ENCODE data around the gene ARCN1. TPM values are rescaled to one million over a fixed set of nuclear protein-coding genes. Genes with fewer than 3 reads are reported as not detected.

Gene ARCN1
- total RNA-seq, 1 experiment from 2014 or later, result 83.8 TPM

DNA sequence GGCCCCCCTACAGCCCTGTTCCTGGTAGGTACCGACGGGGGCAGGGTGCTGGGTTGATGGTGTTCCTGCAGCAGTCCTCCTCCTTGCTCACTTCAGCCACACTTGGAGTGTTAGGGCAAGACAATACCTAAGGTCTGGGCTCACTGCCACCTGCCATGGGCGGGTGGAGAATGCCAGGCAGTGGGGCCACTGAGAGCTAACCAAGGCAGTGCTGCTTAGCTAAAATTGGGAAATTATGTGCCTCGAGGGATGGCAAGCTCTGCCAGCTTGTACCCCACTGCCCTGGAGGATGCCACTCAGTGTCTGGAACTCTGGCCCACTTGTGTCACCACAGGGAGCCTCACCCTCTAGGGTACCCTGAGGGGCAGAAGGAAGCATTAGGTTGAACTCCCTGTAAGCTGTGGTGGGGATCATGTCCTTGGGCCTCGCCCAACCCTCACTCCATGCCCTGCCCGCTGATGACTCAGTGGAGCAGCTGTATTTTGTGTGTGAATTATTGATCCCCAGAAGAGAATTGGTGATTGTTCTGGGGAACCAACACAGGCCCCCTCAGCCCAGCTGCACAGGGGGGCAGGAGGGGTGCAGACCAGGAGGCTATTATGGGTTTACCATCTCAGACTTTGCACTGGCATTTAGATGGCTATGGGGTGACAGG, 53.0 kb downstream of the ARCN1 start:
- CTCF ChIA-PET, result interaction anchor here (0.5 to 1.5 kb wide), 3 partner anchors 10 to 785 kb away, joined by 3 to 5 read pairs (median 3); no protein-coding TSS in a partner anchor
- intact Hi-C loops (cut with micrococcal nuclease; ENCODE audit: unreplicated experiment), result no loop called here
- peak; percentile 35 for DNase-seq
- Mint-ChIP-seq H3K4me1 (ENCODE audit: low read depth, unreplicated experiment) (peaks cover 24% of the 10 kb centered on the region), H3K4me3 (ENCODE audit: low read depth, unreplicated experiment) (no peak overlapping the region), H3K36me3 (ENCODE audit: insufficient read depth, unreplicated experiment) (peaks cover 49% of the 10 kb centered on the region), H3K27me3 (ENCODE audit: unreplicated experiment) (no peaks in the 10 kb centered on the region), H3K9me3 (ENCODE audit: low read depth, unreplicated experiment) (no peaks in the 10 kb centered on the region), H3K27ac (ENCODE audit: unreplicated experiment) (no peak overlapping the region)
- no TSS peak for BruUV-seq (replicated peaks)
- TF ChIP-seq, protein P1, sequence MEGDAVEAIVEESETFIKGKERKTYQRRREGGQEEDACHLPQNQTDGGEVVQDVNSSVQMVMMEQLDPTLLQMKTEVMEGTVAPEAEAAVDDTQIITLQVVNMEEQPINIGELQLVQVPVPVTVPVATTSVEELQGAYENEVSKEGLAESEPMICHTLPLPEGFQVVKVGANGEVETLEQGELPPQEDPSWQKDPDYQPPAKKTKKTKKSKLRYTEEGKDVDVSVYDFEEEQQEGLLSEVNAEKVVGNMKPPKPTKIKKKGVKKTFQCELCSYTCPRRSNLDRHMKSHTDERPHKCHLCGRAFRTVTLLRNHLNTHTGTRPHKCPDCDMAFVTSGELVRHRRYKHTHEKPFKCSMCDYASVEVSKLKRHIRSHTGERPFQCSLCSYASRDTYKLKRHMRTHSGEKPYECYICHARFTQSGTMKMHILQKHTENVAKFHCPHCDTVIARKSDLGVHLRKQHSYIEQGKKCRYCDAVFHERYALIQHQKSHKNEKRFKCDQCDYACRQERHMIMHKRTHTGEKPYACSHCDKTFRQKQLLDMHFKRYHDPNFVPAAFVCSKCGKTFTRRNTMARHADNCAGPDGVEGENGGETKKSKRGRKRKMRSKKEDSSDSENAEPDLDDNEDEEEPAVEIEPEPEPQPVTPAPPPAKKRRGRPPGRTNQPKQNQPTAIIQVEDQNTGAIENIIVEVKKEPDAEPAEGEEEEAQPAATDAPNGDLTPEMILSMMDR (IDR thresholded peaks at IDR 0.05; ENCODE audit: unreplicated experiment), result no peak

DNA sequence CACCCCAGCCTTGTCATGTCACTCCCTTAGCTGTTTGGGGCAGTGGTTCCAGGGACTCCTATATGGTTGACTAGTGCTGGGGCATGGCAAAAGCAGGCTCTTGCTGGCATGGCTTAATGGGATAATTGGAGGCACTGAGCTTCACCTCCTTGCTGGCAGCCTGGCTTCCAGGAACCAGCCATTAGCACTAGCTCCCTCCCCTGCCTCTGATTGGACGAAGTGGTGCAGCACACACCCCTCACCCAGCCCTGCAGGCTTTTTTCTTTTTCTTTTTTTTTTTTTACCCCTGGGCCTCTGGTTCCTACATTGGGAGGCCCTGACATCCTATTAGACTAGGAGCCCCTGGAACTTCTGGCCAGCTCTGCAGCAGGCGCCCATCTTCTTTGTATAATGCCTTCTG, 53.8 kb downstream of the ARCN1 start:
- Mint-ChIP-seq H3K36me3 (ENCODE audit: insufficient read depth, unreplicated experiment) (peaks cover 41% of the 10 kb centered on the region), H3K27ac (ENCODE audit: unreplicated experiment) (no peak overlapping the region), H3K9me3 (ENCODE audit: low read depth, unreplicated experiment) (no peaks in the 10 kb centered on the region), H3K4me3 (ENCODE audit: low read depth, unreplicated experiment) (no peak overlapping the region), H3K4me1 (ENCODE audit: low read depth, unreplicated experiment) (peaks cover 18% of the 10 kb centered on the region), H3K27me3 (ENCODE audit: unreplicated experiment) (no peaks in the 10 kb centered on the region)
- CTCF ChIA-PET, result interaction anchor here (1.5 kb wide), 1 partner anchor 9 kb away, joined by 5 read pairs; no protein-coding TSS in a partner anchor
- no TSS peak for BruUV-seq (replicated peaks)
- DNase-seq, result no peak
- TF ChIP-seq, protein P1 (IDR thresholded peaks at IDR 0.05; ENCODE audit: unreplicated experiment), result no peak
- intact Hi-C loops (cut with micrococcal nuclease; ENCODE audit: unreplicated experiment), result no loop called here

DNA sequence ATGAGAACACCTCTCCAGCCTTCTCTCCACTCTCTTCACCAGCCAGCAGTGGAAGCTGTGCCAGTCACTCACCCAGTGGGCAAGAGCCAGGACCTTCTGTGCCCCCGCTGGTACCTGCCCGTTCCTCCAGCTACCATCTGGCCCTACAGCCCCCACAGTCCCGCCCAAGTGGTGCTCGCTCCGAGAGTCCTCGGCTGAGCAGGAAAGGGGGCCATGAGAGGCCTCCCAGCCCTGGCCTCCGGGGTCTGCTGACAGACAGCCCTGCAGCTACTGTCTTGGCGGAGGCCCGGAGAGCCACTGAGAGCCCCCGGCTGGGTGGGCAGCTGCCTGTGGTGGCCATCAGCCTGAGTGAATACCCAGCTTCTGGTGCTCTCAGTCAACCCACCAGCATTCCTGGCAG, 55.4 kb downstream of the ARCN1 start:
- no TSS peak for BruUV-seq (replicated peaks)
- intact Hi-C loops (cut with micrococcal nuclease; ENCODE audit: unreplicated experiment), result no loop called here
- no peak for DNase-seq
- H3K36me3 Mint-ChIP-seq (ENCODE audit: insufficient read depth, unreplicated experiment), result peaks cover 29% of the 10 kb centered on the region
- H3K27ac Mint-ChIP-seq (ENCODE audit: unreplicated experiment), result no peak overlapping the region
- CTCF ChIA-PET, result no interaction called here
- H3K4me1 Mint-ChIP-seq (ENCODE audit: low read depth, unreplicated experiment), result peaks cover 14% of the 10 kb centered on the region
- no peak overlapping the region for H3K4me3 Mint-ChIP-seq (ENCODE audit: low read depth, unreplicated experiment)
- no peaks in the 10 kb centered on the region for H3K9me3 Mint-ChIP-seq (ENCODE audit: low read depth, unreplicated experiment)
- H3K27me3 Mint-ChIP-seq (ENCODE audit: unreplicated experiment), result no peaks in the 10 kb centered on the region
- TF ChIP-seq, protein P1 (IDR thresholded peaks at IDR 0.05; ENCODE audit: unreplicated experiment), result no peak

DNA sequence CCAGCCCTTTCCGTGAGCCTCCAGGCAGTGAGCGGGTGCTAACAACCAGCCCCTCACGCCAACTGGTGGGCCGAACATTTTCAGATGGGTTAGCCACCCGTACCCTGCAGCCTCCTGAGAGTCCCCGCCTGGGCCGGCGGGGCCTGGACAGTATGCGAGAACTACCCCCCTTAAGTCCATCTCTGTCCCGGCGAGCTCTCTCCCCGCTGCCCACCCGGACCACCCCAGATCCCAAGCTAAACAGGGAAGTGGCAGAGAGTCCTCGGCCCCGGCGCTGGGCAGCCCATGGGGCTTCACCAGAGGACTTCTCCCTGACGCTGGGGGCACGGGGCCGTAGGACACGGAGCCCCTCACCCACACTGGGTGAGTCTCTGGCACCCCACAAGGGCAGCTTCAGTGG, 55.8 kb downstream of the ARCN1 start:
- no peak overlapping the region for H3K4me3 Mint-ChIP-seq (ENCODE audit: low read depth, unreplicated experiment)
- CTCF ChIA-PET, result no interaction called here
- peaks cover 28% of the 10 kb centered on the region for H3K36me3 Mint-ChIP-seq (ENCODE audit: insufficient read depth, unreplicated experiment)
- peaks cover 10% of the 10 kb centered on the region for H3K4me1 Mint-ChIP-seq (ENCODE audit: low read depth, unreplicated experiment)
- no peaks in the 10 kb centered on the region for H3K9me3 Mint-ChIP-seq (ENCODE audit: low read depth, unreplicated experiment)
- TF ChIP-seq, protein P1 (IDR thresholded peaks at IDR 0.05; ENCODE audit: unreplicated experiment), result no peak
- no peaks in the 10 kb centered on the region for H3K27me3 Mint-ChIP-seq (ENCODE audit: unreplicated experiment)
- intact Hi-C loops (cut with micrococcal nuclease; ENCODE audit: unreplicated experiment), result no loop called here
- no TSS peak for BruUV-seq (replicated peaks)
- H3K27ac Mint-ChIP-seq (ENCODE audit: unreplicated experiment), result no peak overlapping the region
- no peak for DNase-seq
